SK-N-MC (cell line): Measurements from ENCODE around the gene FAM47E.

Source experiments
- EZH2 ChIP-seq: fragments of 200-600 bp; sonication (generic); IDR thresholded peaks from one replicate; pipeline ENCODE4 v1.6.1; 2017; ENCODE audit warnings: antibody characterized with exemption
- FOXP2 ChIP-seq: optimal IDR thresholded peaks from 2 replicates; pipeline ENCODE3; 2011; ENCODE audit warnings: mild to moderate bottlenecking, moderate library complexity; ENCODE audit not compliant: insufficient read depth; ENCODE audit errors: extremely low read length, control extremely low read depth
- POLR2AphosphoS5 ChIP-seq: IDR thresholded peaks from 2 replicates; pipeline ENCODE4 v1.6.1; 2012; ENCODE audit warnings: mild to moderate bottlenecking, low read depth, low read length, borderline replicate concordance

- TF ChIP-seq EZH2 (no peak), POLR2AphosphoS5 (no peak), FOXP2 (no peak)
These were observed 15.6 kb upstream of the FAM47E start for GRCh38 chr4:76235915-76236314.
